ENCODE data around the gene ACTR3C. TPM values are rescaled to one million over a fixed set of nuclear protein-coding genes. Genes with fewer than 3 reads are reported as not detected.
A peak's percentile ranks its signal among the peaks of the same experiment; 100 is the strongest.
"Not testable (repeated sequence)": the region's sequence is repeated elsewhere in the genome, so short reads cannot be mapped to it uniquely, and the experiment has no call there.

Gene ACTR3C
- total RNA-seq, 2 experiments from 2014 or later, result 4.9 to 7.0 TPM

- H3K27ac Mint-ChIP-seq; H3K4me3 Mint-ChIP-seq; H3K36me3 Mint-ChIP-seq (ENCODE audit: low read depth); CTCF ChIA-PET; H3K27me3 Mint-ChIP-seq; POLR2A ChIA-PET; H3K9me3 Mint-ChIP-seq; DNase-seq; H3K4me1 Mint-ChIP-seq: not testable (repeated sequence)
Observed at GRCh38 chr7:150295614-150296013, 27.7 kb downstream of the ACTR3C start.

DNA sequence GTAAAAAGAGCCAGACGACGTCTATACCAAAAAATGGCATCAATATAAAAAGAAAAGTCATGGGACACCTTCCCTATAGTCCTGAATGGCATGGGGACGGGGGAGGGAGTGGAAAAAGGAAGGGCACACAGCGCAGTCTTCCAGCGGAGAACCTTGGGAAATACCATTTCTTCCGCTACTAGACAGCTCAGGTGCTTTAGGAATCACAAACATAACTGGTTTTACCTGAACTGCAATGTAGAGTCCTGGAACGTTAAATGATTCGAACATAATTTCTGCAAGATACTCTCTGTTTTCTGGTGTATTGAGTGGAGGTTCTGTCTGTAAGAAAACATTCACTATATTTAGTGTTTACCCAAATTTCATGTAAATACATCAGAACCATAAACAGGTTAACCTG, 28.3 kb downstream of the ACTR3C start:
- DNase-seq; POLR2A ChIA-PET; H3K9me3 Mint-ChIP-seq; H3K27ac Mint-ChIP-seq; H3K36me3 Mint-ChIP-seq (ENCODE audit: low read depth); H3K4me1 Mint-ChIP-seq; H3K27me3 Mint-ChIP-seq; H3K4me3 Mint-ChIP-seq; CTCF ChIA-PET: not testable (repeated sequence)

GRCh38 chr7:150290317-150290716, 33.0 kb downstream of the ACTR3C start:
- CTCF ChIA-PET; H3K36me3 Mint-ChIP-seq (ENCODE audit: low read depth); H3K4me1 Mint-ChIP-seq; H3K4me3 Mint-ChIP-seq; H3K27ac Mint-ChIP-seq; DNase-seq; H3K27me3 Mint-ChIP-seq; H3K9me3 Mint-ChIP-seq; POLR2A ChIA-PET: not testable (repeated sequence)

- POLR2A ChIA-PET; H3K4me3 Mint-ChIP-seq; H3K27ac Mint-ChIP-seq; H3K36me3 Mint-ChIP-seq (ENCODE audit: low read depth); DNase-seq; CTCF ChIA-PET; H3K27me3 Mint-ChIP-seq; H3K9me3 Mint-ChIP-seq; H3K4me1 Mint-ChIP-seq: not testable (repeated sequence)
Observed at GRCh38 chr7:150288816-150289215, 34.5 kb downstream of the ACTR3C start.

GRCh38 chr7:150287815-150288214, 35.5 kb downstream of the ACTR3C start:
- CTCF ChIA-PET, POLR2A ChIA-PET: not testable (repeated sequence)

DNA sequence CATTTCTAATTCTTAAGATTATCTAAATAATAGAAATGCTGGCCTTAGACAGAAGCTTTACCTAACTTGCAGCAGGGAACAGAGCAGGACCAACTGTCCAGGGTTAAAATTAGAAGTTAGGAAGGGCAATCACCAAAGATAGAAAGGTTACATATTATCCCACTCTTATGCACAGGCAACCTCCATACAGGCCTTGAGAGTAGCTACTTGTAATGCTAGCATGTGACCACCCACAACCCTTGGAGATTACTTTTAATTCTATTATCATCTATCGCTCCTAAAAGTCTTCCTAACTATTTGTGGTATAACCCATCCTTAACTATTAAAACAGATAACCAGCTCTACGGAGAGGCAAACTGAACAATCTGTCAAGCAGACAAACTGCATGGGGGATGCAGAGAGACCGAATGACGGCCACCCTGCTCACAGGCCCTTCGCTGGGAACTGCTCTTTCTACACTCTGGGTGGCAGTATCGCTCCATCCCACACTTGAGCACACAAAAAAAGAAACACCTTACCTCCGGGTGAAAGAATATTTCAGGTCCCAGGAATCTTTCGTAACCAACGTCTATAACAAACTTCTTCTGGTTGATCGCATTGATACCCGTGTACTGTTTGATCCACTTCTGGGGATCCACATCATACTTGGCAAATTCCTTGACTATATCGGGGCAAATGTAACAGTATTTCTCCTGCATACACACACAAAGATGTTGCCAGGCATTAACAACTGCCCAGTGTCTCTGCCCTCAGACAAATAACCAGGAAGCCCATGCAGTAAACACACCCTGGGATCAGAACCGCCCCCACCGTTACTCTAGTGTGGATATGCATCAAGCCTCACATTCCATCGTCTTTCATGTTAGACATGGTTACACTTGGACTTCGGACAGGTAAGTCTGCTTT, 37.2 kb downstream of the ACTR3C start:
- peak; percentile 18 for DNase-seq
- H3K4me1 Mint-ChIP-seq; H3K27me3 Mint-ChIP-seq; POLR2A ChIA-PET; H3K4me3 Mint-ChIP-seq; H3K27ac Mint-ChIP-seq; H3K9me3 Mint-ChIP-seq; H3K36me3 Mint-ChIP-seq (ENCODE audit: low read depth): not testable (repeated sequence)
- CTCF ChIA-PET, result interaction anchor here (0.7 kb wide), 1 partner anchor 135 kb away, joined by 3 read pairs; no protein-coding TSS in a partner anchor

More at GRCh38 chr7:150287815-150288214, 35.5 kb downstream of the ACTR3C start:
- not testable (repeated sequence) for H3K27me3 Mint-ChIP-seq; H3K36me3 Mint-ChIP-seq (ENCODE audit: low read depth); H3K9me3 Mint-ChIP-seq; DNase-seq; H3K27ac Mint-ChIP-seq; H3K4me3 Mint-ChIP-seq; H3K4me1 Mint-ChIP-seq

DNA sequence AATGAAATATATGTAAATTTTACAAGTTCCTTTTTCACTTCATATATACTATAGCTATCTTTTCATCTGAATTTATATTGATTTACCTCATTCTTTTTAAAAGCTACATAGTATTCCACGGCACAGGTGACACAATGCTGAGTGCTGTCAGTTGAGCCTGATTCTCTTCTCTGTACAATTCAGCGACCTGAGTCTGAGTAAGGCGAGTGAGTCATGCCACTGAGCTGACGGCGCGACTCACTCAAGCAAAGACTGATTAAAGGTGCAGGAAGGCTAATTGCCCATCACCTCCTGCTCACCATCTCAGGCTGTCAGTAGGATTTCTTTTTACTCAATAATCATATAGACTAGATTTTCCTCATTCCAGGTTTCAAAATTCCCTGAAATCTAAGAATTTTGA, 39.7 kb downstream of the ACTR3C start:
- H3K36me3 Mint-ChIP-seq (ENCODE audit: low read depth); H3K27me3 Mint-ChIP-seq; POLR2A ChIA-PET; H3K27ac Mint-ChIP-seq; H3K4me1 Mint-ChIP-seq; H3K9me3 Mint-ChIP-seq; H3K4me3 Mint-ChIP-seq; DNase-seq; CTCF ChIA-PET: not testable (repeated sequence)

GRCh38 chr7:150283111-150283510, 40.2 kb downstream of the ACTR3C start:
- H3K4me1 Mint-ChIP-seq; H3K4me3 Mint-ChIP-seq; H3K9me3 Mint-ChIP-seq; H3K27me3 Mint-ChIP-seq; POLR2A ChIA-PET; H3K36me3 Mint-ChIP-seq (ENCODE audit: low read depth); H3K27ac Mint-ChIP-seq; DNase-seq; CTCF ChIA-PET: not testable (repeated sequence)

DNA sequence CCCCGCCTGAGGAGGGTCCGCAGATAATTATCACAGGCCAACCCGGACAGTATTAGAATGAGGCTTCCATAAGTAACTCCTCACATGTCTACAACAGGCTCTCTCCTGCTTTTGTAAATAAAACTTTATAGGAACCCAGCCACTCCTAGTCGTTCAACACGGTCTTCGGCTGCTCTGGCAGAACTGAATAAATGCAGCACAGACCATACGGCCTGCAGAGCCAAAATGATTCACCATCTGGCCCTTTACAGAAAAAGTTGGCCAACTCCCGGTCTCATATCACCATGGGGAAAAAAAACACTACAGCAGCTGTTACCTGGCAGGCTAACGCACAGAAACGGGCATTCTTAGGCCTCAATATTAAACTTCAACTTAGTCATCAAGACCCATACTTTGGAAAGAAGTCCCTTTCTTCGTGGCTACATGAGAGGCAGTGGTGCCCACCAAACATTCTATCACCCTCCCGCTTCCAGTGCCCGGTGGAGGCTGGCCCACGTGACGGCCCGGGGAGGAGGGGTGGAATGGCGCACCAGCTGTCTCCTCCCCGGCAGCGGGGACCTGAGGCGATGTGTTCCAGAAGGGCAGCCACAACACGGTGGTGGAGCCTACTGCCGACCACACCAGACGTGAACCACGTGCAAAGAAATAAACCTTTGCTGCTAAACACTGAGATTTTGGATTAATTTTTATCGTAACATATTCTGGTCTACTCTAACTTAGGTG, 41.5 kb downstream of the ACTR3C start:
- H3K4me3 Mint-ChIP-seq; POLR2A ChIA-PET; DNase-seq; CTCF ChIA-PET; H3K36me3 Mint-ChIP-seq (ENCODE audit: low read depth); H3K4me1 Mint-ChIP-seq; H3K27me3 Mint-ChIP-seq; H3K9me3 Mint-ChIP-seq; H3K27ac Mint-ChIP-seq: not testable (repeated sequence)

GRCh38 chr7:150278383-150278782, 45.0 kb downstream of the ACTR3C start:
- H3K36me3 Mint-ChIP-seq (ENCODE audit: low read depth); H3K27ac Mint-ChIP-seq; H3K9me3 Mint-ChIP-seq; H3K27me3 Mint-ChIP-seq; DNase-seq; CTCF ChIA-PET; H3K4me3 Mint-ChIP-seq; POLR2A ChIA-PET; H3K4me1 Mint-ChIP-seq: not testable (repeated sequence)

- H3K36me3 Mint-ChIP-seq (ENCODE audit: low read depth); H3K4me1 Mint-ChIP-seq; H3K9me3 Mint-ChIP-seq; H3K27ac Mint-ChIP-seq; POLR2A ChIA-PET; H3K27me3 Mint-ChIP-seq; CTCF ChIA-PET; H3K4me3 Mint-ChIP-seq: not testable (repeated sequence)
- peak; percentile 28 for DNase-seq
Observed at GRCh38 chr7:150276132-150276695, 47.1 kb downstream of the ACTR3C start.

DNA sequence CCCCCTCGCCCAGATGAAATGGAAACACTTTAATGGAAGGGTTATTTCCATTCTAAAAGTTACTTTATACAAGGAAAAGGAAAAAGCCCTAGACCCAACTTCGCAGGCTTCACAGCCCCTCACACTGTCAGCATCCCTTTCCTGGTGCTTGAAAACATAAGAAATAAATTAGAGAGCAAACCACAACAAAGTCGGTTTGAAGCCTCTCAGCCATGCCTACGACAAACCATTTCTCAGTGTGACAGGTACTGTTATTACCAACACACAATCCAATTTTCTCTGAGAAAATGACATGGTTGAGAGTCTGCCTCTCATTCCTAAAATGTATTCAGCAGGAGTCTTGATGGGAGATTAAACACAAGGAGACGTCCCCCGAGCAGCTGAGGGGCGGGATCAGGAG, 51.4 kb downstream of the ACTR3C start:
- H3K27me3 Mint-ChIP-seq; CTCF ChIA-PET; H3K9me3 Mint-ChIP-seq; H3K4me3 Mint-ChIP-seq; POLR2A ChIA-PET; H3K36me3 Mint-ChIP-seq (ENCODE audit: low read depth); DNase-seq; H3K27ac Mint-ChIP-seq; H3K4me1 Mint-ChIP-seq: not testable (repeated sequence)

DNA sequence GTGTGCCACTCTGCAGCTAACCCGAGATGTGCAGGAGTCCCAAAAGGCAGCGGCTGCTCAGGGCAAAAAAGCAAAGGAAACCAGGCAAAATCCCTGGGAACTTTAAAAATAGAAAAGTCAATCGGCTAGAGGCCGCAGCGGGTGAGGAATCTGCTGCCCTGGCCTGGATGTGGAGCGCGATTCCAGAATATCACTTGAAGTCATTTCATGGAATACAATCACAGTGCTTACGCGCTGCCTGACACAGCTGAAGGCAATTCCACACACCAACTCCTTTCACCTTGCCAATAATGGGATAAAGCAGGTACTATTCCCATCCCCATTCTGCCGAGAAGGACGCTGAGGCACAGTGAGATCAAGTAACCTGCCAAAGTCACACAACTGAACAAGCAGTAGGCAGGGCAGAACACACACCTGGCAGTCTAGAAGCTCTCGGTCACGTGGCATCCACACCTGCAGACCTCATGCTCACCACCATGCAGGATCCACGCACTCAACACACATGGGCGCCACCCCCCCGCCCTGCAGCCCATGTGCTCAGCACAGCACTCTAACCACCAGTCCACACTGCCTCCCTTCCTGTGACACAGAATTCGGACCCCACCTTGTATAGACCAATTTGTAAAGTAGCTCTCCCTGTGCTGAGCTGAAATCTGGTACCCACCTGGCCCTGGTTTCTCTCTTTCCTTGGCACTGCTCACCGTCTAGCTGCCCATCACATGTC, 53.1 kb downstream of the ACTR3C start:
- H3K27me3 Mint-ChIP-seq; CTCF ChIA-PET; H3K4me3 Mint-ChIP-seq; H3K36me3 Mint-ChIP-seq (ENCODE audit: low read depth); H3K9me3 Mint-ChIP-seq; DNase-seq; H3K27ac Mint-ChIP-seq; POLR2A ChIA-PET; H3K4me1 Mint-ChIP-seq: not testable (repeated sequence)

Measured in activated CD4-positive, alpha-beta memory T cell treated with anti-CD3 and anti-CD28 coated beads, Interleukin-2, amount 10 ng/mL, durations not matched to agents 7 days and 5 days (primary cell).